DOHH2 (cell line): ENCODE measurements around the gene ZMIZ1.

Experiments
- CTCF ChIP-seq: fragments of 200-600 bp; sonication (generic); IDR thresholded peaks from one replicate; pipeline ENCODE4 v1.5.1; 2014; ENCODE audit warnings: antibody characterized with exemption, mild to moderate bottlenecking, low read depth, low read length; ENCODE audit not compliant: poor library complexity, severe bottlenecking
- EZH2phosphoT487 ChIP-seq: fragments of 200-600 bp; sonication (generic); IDR thresholded peaks from 2 replicates; pipeline ENCODE4 v1.6.1; 2017; ENCODE audit warnings: borderline replicate concordance, mild to moderate bottlenecking, antibody characterized with exemption, low read length, moderate library complexity, mixed read lengths

DNA sequence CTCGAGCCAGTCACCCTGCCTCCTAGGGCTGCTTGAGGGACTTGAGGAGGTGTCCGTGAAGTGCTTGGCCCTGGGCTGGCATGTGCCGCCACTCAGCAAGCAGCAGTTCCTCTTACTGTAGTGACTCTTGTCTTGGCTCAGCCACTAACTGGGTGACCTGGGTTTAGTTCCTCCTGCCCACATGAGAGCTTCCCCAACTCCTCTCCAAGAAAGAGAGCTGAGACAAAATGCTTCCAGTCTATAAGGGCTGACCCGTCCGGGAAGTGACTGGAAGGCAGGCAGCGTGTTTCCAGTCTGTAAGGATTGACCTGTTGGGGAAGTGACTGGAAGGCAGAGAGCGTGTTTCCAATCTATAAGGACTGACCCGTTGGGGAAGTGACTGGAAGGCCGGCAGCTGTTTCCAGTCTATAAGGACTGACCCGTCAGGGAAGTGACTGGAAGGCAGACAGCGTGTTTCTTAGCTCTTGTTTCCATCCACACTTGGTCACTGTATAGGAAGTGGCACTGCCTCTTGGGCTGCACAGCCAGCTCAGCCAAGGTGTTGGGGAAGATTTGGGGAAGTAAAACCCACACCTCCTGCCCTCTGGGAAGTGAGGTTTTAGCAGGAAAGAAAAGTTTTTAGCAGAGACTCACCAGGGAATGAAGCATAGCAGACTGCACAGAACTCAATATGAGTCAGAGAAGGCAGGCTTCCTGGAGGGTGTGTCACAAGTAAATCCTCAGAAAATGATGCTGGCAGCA, 225.2 kb downstream of the ZMIZ1 start:
- TF ChIP-seq CTCF (no peak), EZH2phosphoT487 (no peak)
